T-helper 2 cell (primary cell): ENCODE results near the gene RNF112.
"Not testable (repeated sequence)": the region's sequence is repeated elsewhere in the genome, so short reads cannot be mapped to it uniquely, and the experiment has no call there.

Experiments
- DNase-seq, 5 experiments: peaks; one replicate each; pipeline versions ENCODE4 v3.0.0 to v3.0.0-alpha.2; 2012 to 2022

The RNF112 gene

DNA sequence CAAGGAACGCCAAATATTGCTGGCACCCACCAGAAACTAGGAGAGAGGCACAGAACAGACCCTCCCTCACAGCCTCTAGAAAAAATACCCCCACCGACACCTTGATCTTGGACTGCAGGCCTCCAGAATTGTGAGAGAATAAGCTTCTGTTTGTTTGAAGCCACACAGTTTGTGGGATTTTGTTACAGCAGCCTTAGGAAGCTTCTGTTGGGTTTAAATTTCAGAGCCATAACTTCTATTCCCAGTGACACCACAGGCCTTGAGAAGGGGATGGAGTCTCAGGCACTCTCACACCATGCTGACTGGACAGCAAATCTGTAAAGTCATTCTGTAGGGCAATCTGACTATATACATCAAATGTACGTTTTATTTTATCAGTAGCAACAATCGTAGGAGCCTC is 38.6 kb downstream of the RNF112 start:
- no peak for DNase-seq

DNA sequence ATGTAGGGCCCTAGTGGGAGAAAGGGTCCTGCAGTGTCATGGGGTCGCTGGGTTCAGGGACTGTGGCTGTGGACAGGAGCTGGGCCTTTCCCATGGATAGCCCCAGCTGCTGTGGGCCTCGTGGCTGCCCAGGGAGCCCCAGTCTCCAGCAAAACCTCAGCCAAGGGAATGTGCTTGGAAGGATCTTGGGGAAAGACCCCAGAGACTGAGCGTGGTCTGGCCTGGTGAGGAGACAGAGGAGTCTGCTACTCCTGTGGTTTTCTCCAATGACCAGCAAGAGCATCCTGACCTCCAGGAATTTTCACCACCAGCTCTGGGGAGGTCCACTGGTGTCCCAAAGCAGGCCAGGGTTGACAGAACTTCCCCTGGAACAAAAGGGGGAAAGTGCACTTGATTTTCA is 42.3 kb downstream of the RNF112 start:
- no peak for DNase-seq

DNA sequence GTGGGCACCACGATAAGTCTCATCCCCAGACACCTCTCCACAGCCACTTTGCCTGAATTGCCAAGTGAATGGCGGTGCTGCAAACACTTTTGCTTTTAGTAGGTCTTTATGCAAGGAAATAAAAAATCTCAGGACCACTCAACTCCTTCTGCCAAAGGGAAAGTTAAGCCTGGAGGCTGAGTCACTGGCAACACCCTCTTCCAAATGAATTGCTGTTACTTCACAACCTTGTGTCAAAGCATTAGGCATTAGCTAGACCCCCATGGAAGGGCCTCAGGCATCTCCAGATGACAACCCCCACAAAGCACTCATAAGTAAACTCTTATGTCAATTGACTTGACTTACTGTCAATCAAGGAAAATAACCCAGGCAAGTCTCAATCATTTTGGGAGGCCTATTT is 43.0 kb downstream of the RNF112 start:
- DNase-seq = no peak

DNA sequence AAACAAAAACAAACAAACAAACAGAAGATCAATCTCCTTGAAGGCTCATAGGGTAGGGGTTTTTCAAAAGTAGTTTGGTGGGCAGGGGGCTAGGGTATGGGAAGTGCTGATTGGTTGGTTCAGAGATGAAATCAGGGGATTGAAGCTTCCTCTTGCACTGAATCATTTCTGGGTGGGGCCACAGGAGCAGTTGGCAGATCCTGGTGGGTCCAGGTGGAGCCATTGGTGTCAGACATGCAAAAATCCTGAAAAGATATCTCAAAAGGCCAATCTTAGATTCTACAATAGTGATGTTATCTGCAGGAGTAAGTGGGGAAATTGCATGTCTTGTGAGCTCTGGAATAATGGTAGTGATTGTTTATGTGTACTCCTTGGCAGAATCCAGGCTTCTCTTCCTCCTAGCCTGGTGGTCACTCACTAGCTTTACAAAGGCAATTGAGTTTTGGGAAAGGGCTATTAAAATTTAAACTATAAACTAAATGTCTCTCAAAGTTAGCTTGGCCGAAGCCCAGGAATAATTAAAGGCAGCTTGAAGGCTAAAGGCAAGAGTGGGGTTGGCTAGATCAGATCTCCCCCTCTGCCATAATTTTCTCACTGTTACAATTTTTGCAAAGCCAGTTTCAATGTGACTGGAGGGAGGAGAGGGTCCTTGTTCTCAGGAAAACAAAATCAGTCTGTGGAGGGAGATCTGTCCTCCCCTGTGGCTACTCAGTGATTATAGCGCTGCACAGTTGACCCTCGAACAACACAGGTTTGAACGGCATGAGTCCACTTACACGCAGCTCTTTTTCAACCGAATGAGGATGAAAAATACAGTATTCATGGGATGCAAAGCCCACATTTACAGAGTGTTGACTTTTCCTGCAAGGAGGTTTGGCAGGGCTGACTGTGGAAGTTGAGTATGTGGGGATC is 45.2 kb downstream of the RNF112 start:
- no peak for DNase-seq

DNA sequence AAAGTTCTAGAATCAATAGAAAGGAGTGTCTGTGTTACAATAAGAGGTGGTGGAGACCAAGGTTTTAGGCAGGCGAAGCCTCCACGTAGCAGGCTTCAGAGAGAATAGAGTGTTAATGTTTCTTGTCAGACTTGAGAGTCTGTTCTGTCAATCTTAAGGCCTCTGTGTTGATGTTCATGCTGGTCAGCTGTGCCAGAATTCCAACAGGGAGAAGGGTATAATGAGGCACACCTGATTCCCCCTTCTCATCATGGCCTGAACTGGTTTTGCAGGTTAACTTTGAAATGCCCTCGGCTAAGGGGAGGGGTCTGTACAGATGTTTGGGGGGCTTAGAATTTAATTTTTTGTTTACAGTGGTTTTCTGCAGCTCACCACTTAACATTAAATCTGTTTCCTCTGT is 46.0 kb downstream of the RNF112 start:
- DNase-seq = no peak

DNA sequence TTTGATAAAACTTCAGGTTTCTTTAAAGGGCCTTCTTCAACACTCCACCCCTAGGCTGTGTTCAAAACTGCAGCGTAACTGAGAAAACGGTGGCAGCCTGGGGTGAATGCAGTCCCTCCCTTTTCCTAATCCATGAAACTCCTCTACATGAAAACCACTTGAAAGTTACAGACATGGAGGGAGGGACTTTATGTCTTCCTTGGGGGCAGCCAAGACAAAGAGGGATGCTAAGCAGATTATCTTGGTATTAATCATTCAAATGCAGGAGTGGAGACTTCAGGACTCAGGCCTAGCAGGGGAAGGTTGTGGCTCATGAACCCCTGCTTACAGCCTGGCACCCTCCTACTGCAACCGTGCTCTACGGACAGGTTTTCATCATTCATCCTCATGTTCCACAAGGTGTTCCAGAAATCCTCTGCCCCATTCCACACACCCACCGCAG is 46.8 kb downstream of the RNF112 start:
- DNase-seq = no peak

DNA sequence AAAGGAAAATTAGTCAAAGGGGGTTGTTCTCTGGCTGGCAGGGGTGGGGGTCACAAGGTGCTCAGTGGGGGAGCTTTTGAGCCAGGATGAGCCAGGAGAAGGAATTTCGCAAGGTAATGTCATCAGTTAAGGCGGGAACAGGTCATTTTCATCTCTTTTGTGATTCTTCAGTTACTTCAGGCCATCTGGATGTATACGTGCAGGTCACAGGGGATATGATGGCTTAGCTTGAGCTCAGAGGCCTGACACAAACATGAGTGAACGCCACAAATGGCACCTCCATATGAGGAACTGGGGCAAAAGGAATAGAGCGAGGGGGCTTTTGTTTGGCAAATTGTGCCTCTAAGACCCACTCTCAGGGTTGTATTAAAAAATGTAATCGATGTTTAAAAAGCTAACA is 47.4 kb downstream of the RNF112 start:
- not testable (repeated sequence) for DNase-seq

DNA sequence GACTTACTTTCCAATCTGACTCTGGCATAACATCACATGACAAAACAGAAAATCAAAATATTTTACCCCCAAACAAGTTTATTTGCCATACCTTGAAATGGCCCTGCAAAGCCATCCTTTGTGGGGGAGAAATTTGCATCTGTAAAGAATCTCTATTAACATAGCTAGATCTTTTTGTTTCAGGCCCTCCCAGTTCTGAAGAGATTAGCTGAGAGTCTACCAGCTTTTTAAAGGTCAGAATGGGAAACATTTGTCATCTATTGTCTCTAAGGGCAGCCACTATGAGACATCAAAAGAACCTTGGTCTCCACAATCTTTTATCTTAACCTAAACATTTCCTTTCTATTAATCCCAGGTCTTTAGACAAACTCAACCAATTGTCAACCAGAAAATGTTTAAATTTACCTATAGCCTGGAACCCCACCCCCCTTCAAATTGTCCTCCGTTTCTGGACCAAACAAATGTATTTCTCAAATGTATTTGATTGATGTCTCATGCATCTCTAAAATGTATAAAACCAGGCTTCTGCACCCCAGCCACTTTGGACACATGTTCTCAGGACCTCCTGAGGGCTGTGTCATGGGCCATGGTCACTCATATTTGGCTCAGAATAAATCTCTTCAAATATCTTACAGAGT is 48.1 kb downstream of the RNF112 start:
- DNase-seq = not testable (repeated sequence)

DNA sequence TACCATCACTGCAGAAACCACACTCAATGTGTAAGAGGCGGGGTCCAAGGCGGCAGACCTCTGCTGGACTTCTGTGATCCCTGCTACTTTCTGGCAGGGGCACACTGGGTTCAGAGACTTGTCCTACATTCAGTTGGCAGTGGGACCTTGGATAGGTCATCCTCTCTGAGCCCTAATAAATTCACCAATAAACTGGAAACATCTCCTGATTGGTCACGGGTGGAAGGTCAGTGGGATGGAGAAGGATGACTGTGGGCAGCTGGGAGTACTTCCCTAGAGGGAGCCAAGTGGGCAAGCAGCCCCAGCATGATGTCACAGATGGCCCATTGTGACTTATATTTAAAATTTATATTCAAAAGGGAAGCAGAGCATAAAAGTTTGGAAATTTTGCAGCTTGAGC is 49.7 kb downstream of the RNF112 start:
- no peak for DNase-seq

DNA sequence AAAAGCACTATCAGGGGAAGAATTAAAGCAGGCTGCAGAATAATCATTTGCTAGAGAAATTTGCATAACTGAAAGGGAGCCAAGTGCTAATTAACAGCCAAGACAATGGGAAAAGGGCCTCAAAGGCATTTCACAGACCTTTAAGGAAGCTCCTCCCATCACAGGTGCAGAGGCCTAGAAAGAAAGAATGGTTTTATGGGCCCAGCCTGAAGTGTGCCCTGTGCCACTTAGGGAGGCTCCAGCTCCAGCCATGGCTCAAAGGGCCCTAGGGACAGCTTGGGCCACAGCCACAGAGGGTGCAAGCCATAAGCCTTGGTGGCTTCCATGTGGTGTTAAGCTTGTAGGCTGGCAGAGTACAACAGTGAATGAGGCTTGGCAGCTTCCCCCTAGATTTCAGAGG is 50.1 kb downstream of the RNF112 start:
- DNase-seq = no peak

DNA sequence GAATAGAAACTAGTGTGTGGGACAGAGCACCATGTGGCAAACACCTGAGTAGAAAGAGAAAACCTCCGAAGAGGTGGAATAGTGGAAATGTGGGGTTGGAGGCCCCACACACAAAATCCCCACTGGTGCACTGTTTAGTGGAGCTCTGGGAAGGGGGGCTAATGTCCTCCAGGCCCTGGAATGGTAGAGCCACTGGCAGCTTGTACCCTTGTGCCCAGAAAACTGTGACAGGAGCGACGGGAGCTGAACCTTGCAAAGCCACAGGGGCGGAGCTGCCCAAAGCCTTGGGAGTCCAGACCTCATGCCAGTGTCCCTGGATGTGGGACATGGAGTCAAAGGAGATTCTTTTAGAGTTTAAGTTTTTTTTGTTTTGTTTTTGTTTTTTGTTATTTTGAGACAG is 50.6 kb downstream of the RNF112 start:
- no peak for DNase-seq

DNA sequence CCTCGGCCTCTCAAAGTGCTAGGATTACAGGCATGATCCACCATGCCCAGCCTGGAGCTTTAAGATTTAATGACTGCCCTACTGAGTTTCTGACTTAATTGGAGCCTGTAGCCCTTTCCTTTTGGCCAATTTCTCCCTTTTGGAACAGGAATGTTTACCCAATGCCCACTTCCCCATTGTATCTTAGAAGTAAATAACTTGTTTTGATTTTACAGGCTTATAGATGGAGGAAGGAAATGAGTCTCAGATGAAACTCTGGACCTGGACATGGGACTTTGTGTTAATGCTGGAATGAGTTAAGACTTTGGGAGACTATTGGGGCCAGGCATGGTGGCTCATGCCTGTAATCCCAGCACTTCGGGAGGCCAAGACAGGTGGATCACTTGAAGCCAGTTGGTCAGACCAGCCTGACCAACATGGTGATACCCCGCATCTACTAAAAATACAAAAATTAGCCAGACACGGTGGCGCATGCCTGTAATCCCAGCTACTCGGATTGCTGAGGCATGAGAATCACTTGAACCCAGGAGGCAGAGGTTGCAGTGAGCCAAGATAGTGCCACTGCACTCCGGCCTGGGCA is 51.5 kb downstream of the RNF112 start:
- DNase-seq = not testable (repeated sequence)

DNA sequence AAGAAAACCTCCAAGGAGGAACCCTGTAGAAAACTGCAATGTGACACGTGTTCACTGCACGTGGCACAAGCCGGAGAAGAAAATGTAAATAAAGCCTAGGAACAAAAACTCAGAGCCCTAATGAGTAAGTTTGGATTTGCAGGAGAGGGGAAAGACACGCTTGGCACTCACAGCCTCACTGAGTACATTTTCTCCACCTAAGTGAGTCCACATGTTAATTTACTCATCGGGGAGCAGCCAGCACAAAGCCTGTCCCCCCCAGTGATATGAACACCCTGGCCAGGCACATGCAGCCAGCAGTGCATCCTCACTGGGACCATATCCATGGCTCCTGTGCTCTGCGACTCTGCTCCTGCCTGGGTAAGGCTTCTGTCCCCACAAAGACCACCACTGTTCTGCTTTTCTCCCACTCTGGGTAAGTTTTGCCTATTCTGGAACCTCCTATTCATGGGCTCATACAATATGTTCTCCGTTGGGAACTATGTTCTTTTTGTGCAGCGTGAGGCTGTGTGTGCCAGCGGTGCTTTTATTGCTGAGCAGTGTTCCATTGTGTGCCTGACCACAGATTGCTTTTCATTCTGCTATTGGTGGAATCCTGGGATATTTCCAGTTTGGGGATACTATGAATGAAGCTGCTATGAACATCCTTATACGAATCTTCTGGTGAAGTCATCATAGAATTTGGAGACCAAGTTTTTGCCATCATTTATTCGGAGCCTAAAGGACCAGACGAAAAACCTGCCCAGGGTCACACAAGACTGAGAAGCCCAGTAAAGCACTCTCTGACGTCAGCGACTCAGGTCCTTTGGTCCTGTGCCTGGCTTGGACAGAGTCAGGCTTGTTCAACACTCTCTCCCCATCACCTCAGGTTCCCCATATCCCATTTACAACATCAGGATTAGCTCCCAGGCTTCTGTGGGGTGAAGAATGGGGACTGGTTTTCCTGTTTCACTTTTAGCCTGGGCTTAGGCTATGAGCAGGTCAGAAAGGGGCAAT is 53.3 kb downstream of the RNF112 start:
- no peak for DNase-seq
